A549 (cell line): ENCODE data around the gene MPP3.

Experiments
- EP300 ChIP-seq, 2 experiments: fragments of >200 bp; sonication (Bioruptor Twin); formaldehyde crosslinking; IDR thresholded peaks; 2 replicates in 1 of 2; 3 replicates in 1 of 2; pipeline ENCODE4 v1.6.1; 2016 to 2017
- HDAC2 ChIP-seq: fragments of 200-600 bp; sonication (generic); IDR thresholded peaks from 2 replicates; pipeline ENCODE4 v1.6.1; 2016
- JUN ChIP-seq, 2 experiments: fragments of >200 bp; sonication (Bioruptor Twin); formaldehyde crosslinking; IDR thresholded peaks; 2 replicates in 1 of 2; 3 replicates in 1 of 2; pipeline ENCODE4 v1.6.1; 2016 to 2017
- POLR2A ChIP-seq: IDR thresholded peaks from 2 replicates; pipeline ENCODE4 v1.6.1; 2012; ENCODE audit warnings: mild to moderate bottlenecking, low read length
- SMC3 ChIP-seq: fragments of >200 bp; sonication (Bioruptor Twin); formaldehyde crosslinking; IDR thresholded peaks from 3 replicates; pipeline ENCODE4 v1.6.1; 2018; ENCODE audit warnings: inconsistent platforms
- SREBF2 ChIP-seq: fragments of 450-650 bp; IDR thresholded peaks from 2 replicates; pipeline ENCODE4 v1.6.1; 2014; ENCODE audit warnings: mild to moderate bottlenecking, moderate library complexity
- TF ChIP-seq, protein P1 (sequence below): fragments of >200 bp; sonication (Bioruptor Twin); formaldehyde crosslinking; IDR thresholded peaks from 3 replicates; pipeline ENCODE4 v1.5.1; 2016

DNA sequence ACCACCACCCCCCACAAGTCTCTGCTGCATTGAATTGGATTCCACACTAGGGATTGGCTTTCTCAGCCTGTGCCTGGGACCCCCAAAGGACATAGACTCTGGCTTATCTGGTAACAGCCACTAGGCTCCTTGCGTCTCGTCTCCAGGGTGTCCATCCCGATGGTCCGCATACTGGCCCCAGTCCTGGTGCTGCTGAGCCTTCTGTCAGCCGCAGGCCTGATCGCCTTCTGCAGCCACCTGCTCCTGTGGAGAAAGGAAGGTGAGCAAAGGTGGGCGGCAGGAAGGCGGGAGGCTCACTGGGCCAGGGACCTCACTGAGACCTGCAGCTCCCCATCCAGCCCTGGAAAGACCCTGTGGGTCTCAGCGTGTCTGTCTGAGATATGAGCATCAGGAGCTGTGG lies 22.1 kb upstream of the MPP3 start:
- TF ChIP-seq HDAC2, result no peak
- TF ChIP-seq, protein P1, sequence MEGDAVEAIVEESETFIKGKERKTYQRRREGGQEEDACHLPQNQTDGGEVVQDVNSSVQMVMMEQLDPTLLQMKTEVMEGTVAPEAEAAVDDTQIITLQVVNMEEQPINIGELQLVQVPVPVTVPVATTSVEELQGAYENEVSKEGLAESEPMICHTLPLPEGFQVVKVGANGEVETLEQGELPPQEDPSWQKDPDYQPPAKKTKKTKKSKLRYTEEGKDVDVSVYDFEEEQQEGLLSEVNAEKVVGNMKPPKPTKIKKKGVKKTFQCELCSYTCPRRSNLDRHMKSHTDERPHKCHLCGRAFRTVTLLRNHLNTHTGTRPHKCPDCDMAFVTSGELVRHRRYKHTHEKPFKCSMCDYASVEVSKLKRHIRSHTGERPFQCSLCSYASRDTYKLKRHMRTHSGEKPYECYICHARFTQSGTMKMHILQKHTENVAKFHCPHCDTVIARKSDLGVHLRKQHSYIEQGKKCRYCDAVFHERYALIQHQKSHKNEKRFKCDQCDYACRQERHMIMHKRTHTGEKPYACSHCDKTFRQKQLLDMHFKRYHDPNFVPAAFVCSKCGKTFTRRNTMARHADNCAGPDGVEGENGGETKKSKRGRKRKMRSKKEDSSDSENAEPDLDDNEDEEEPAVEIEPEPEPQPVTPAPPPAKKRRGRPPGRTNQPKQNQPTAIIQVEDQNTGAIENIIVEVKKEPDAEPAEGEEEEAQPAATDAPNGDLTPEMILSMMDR, result no peak
- no peak for TF ChIP-seq EP300 (IDR thresholded peaks at IDR 0.05)
- TF ChIP-seq JUN (IDR thresholded peaks at IDR 0.05), result no peak
- no peak for TF ChIP-seq POLR2A
- TF ChIP-seq SMC3, result no peak
- TF ChIP-seq SREBF2, result no peak
